GM12875 (cell line): ENCODE data around the gene MRPL24.

ENCODE experiments used
- H3K4me3 ChIP-seq: one replicate; pipeline ENCODE4 v1.5.1; 2011; ENCODE audit warnings: low read depth, low read length, control low read depth
- CTCF ChIP-seq: IDR thresholded peaks from 2 replicates; pipeline ENCODE4 v1.5.1; 2011; ENCODE audit warnings: low read depth, mild to moderate bottlenecking, control low read depth, inconsistent platforms, low read length, moderate library complexity, borderline replicate concordance; ENCODE audit not compliant: insufficient read depth

MRPL24 gene

GRCh38 chr1:156708218-156708661, 32.6 kb downstream of the MRPL24 start:
- TF ChIP-seq CTCF = no peak
- no peak overlapping the region for H3K4me3 ChIP-seq

GRCh38 chr1:156707417-156708217, 33.3 kb downstream of the MRPL24 start:
- TF ChIP-seq CTCF = no peak
- no peak overlapping the region for H3K4me3 ChIP-seq

GRCh38 chr1:156706657-156707416, 34.1 kb downstream of the MRPL24 start:
- no peak for TF ChIP-seq CTCF
- H3K4me3 ChIP-seq = peak overlapping the region; percentile 48

GRCh38 chr1:156705918-156706656, 34.8 kb downstream of the MRPL24 start:
- TF ChIP-seq CTCF = peak; percentile 84
- H3K4me3 ChIP-seq = peak overlapping the region; percentile 48

- no peak for TF ChIP-seq CTCF
- H3K4me3 ChIP-seq = peak within 1 kb of the TSS; percentile 48
Observed at GRCh38 chr1:156705321-156705917, 35.5 kb downstream of the MRPL24 start, which contains the start of gene CRABP2. Gene CRABP2, minus strand, starts transcription at chr1:156705583. Its CDS starts 137 bp downstream, at chr1:156705446.

- H3K4me3 ChIP-seq = no peak overlapping the region
- TF ChIP-seq CTCF = no peak
Observed at GRCh38 chr1:156704930-156705320, 36.0 kb downstream of the MRPL24 start.
